H9 (cell line): ENCODE results near the gene BCHE. TPM values are rescaled to one million over a fixed set of nuclear protein-coding genes. Genes with fewer than 3 reads are reported as not detected.

Source experiments
- DNase-seq: peaks from one replicate; pipeline ENCODE4 v3.0.0-alpha.2; 2017
- H2AFZ ChIP-seq: one replicate; pipeline ENCODE4 v1.6.1; 2013; ENCODE audit warnings: mild to moderate bottlenecking, low read length, control low read depth, moderate library complexity
- H2AK5ac ChIP-seq: 2 replicates; pipeline ENCODE4 v1.6.1; 2013; ENCODE audit warnings: low read length, control low read depth, mixed read lengths; ENCODE audit not compliant: insufficient read length
- H2BK120ac ChIP-seq: one replicate; pipeline ENCODE4 v1.6.1; 2013; ENCODE audit warnings: low read depth, mild to moderate bottlenecking, low read length, control low read depth, inconsistent platforms; ENCODE audit not compliant: poor library complexity, severe bottlenecking
- H2BK12ac ChIP-seq: 2 replicates; pipeline ENCODE4 v1.6.1; 2013; ENCODE audit warnings: low read length, control low read depth, mixed read lengths, low read depth; ENCODE audit not compliant: insufficient read length
- H2BK15ac ChIP-seq: 2 replicates; pipeline ENCODE4 v1.6.1; 2013; ENCODE audit warnings: low read depth, low read length, control low read depth
- H2BK20ac ChIP-seq: one replicate; pipeline ENCODE4 v1.6.1; 2013; ENCODE audit warnings: low read depth, mild to moderate bottlenecking, low read length, control low read depth, inconsistent platforms; ENCODE audit not compliant: poor library complexity, severe bottlenecking
- H2BK5ac ChIP-seq: 2 replicates; pipeline ENCODE4 v1.6.1; 2013; ENCODE audit warnings: low read length, control low read depth, mixed read lengths; ENCODE audit not compliant: insufficient read length
- H3K14ac ChIP-seq: 2 replicates; pipeline ENCODE4 v1.6.1; 2013; ENCODE audit warnings: low read length, control low read depth; ENCODE audit not compliant: insufficient read depth
- H3K18ac ChIP-seq: 2 replicates; pipeline ENCODE4 v1.6.1; 2013; ENCODE audit warnings: low read depth, mild to moderate bottlenecking, mixed read lengths, low read length, control low read depth; ENCODE audit not compliant: insufficient read length
- H3K23ac ChIP-seq: 2 replicates; pipeline ENCODE4 v1.6.1; 2013; ENCODE audit warnings: low read length, control low read depth, mixed read lengths, low read depth; ENCODE audit not compliant: insufficient read length
- H3K23me2 ChIP-seq: 2 replicates; pipeline ENCODE4 v1.6.1; 2013; ENCODE audit warnings: low read depth, mild to moderate bottlenecking, mixed read lengths, low read length, control low read depth; ENCODE audit not compliant: insufficient read length, poor library complexity, severe bottlenecking
- H3K27ac ChIP-seq: 2 replicates; pipeline ENCODE4 v1.5.1; 2013; ENCODE audit warnings: low read length, control low read depth, mixed read lengths, low read depth; ENCODE audit not compliant: insufficient read length
- H3K27me3 ChIP-seq: 2 replicates; pipeline ENCODE4 v1.6.1; 2013; ENCODE audit warnings: low read length, control low read depth, inconsistent platforms; ENCODE audit not compliant: insufficient read depth
- H3K4ac ChIP-seq: 2 replicates; pipeline ENCODE4 v1.6.1; 2013; ENCODE audit warnings: low read depth, mild to moderate bottlenecking, control low read depth, inconsistent platforms, low read length, moderate library complexity
- H3K4me1 ChIP-seq: 2 replicates; pipeline ENCODE4 v1.6.1; 2013; ENCODE audit warnings: low read length, control low read depth, inconsistent platforms; ENCODE audit not compliant: insufficient read depth
- H3K4me2 ChIP-seq: 2 replicates; pipeline ENCODE4 v1.6.1; 2013; ENCODE audit warnings: low read length, control low read depth, mixed read lengths; ENCODE audit not compliant: insufficient read length, insufficient read depth
- H3K56ac ChIP-seq: 2 replicates; pipeline ENCODE4 v1.6.1; 2013; ENCODE audit warnings: low read depth, mild to moderate bottlenecking, mixed read lengths, low read length, control low read depth; ENCODE audit not compliant: insufficient read length
- H3K79me1 ChIP-seq: 2 replicates; pipeline ENCODE4 v1.6.1; 2013; ENCODE audit warnings: low read depth, mild to moderate bottlenecking, moderate library complexity, low read length, control low read depth, inconsistent platforms; ENCODE audit not compliant: insufficient read depth, poor library complexity, severe bottlenecking
- H3K79me2 ChIP-seq: 2 replicates; pipeline ENCODE4 v1.6.1; 2013; ENCODE audit warnings: low read length, control low read depth, inconsistent platforms; ENCODE audit not compliant: insufficient read depth
- H3K9ac ChIP-seq: 2 replicates; pipeline ENCODE4 v1.6.1; 2013; ENCODE audit warnings: low read length, control low read depth, mixed read lengths; ENCODE audit not compliant: insufficient read length; ENCODE audit errors: extremely low read depth
- H3K9me3 ChIP-seq: one replicate; pipeline ENCODE4 v1.6.1; 2013; ENCODE audit warnings: low read depth, low read length, inconsistent platforms; ENCODE audit not compliant: control insufficient read depth
- H3T11ph ChIP-seq: one replicate; pipeline ENCODE4 v1.6.1; 2013; ENCODE audit warnings: mild to moderate bottlenecking, low read length, control low read depth, inconsistent platforms
- H4K20me1 ChIP-seq: one replicate; pipeline ENCODE4 v1.6.1; 2013; ENCODE audit not compliant: control insufficient read depth, insufficient read length, insufficient read depth
- H4K5ac ChIP-seq: 2 replicates; pipeline ENCODE4 v1.6.1; 2013; ENCODE audit warnings: low read depth, mild to moderate bottlenecking, mixed read lengths, low read length, control low read depth; ENCODE audit not compliant: insufficient read length
- H4K8ac ChIP-seq: replicated peaks from 2 replicates; pipeline ENCODE4 v1.6.1; 2013; ENCODE audit warnings: low read length, control low read depth, mixed read lengths, low read depth; ENCODE audit not compliant: insufficient read length
- H4K91ac ChIP-seq: 2 replicates; pipeline ENCODE4 v1.6.1; 2013; ENCODE audit warnings: low read depth, mild to moderate bottlenecking, moderate library complexity, mixed read lengths, low read length, control low read depth; ENCODE audit not compliant: insufficient read length
- H3K27ac Mint-ChIP-seq, 3 experiments: 2 replicates in 2 of 3; 3 replicates in 1 of 3; pipeline ENCODE4 v1.8.0; 2020 to 2021; ENCODE audit warnings: mixed read lengths in 3 of 3, mild to moderate bottlenecking in 1 of 3, moderate library complexity in 1 of 3
- H3K27me3 Mint-ChIP-seq: 2 replicates; pipeline ENCODE4 v1.8.0; 2021; ENCODE audit warnings: low read depth, mild to moderate bottlenecking, moderate library complexity, mixed read lengths
- H3K36me3 Mint-ChIP-seq, 3 experiments: 2 replicates in 2 of 3; 3 replicates in 1 of 3; pipeline ENCODE4 v1.8.0; 2020 to 2021; ENCODE audit warnings: low read depth in 3 of 3, mixed read lengths in 3 of 3; ENCODE audit not compliant: insufficient read depth in 1 of 3
- H3K4me1 Mint-ChIP-seq, 2 experiments: 2 replicates each; pipeline ENCODE4 v1.8.0; 2020; ENCODE audit warnings: mixed read lengths in 2 of 2
- H3K4me3 Mint-ChIP-seq, 2 experiments: 2 replicates in 1 of 2; 3 replicates in 1 of 2; pipeline ENCODE4 v1.8.0; 2020 to 2021; ENCODE audit warnings: mild to moderate bottlenecking in 2 of 2, mixed read lengths in 2 of 2, moderate library complexity in 1 of 2
- H3K9me3 Mint-ChIP-seq, 2 experiments: 2 replicates in 1 of 2; 3 replicates in 1 of 2; pipeline ENCODE4 v1.8.0; 2020; ENCODE audit warnings: mild to moderate bottlenecking in 2 of 2, mixed read lengths in 2 of 2, moderate library complexity in 1 of 2
- CTCF ChIP-seq: fragments of 200-600 bp; sonication (generic); conservative IDR thresholded peaks from 3 replicates; pipeline ENCODE4 v1.8.0; 2021; ENCODE audit warnings: antibody characterized with exemption, mild to moderate bottlenecking
- WGBS: extraction: QIAGEN DNeasy Blood & Tissue Kit; methylation state at CpG from one replicate; pipeline ENCODE4 v1.1.7; 2013; ENCODE audit warnings: missing lambda C conversion rate, low lambda C conversion rate, mixed read lengths; ENCODE audit not compliant: insufficient read length; ENCODE audit errors: extremely low coverage; 5-methylcytosine and 5-hydroxymethylcytosine counted together
- total RNA-seq: library from RNA; stranded (reverse); gene quantifications from 2 replicates; pipeline ENCODE4 v1.2.1, GENCODE V29; 2021

The BCHE gene
- total RNA-seq, 1 experiment from 2014 or later: 1.4 TPM

GRCh38 chr3:165827233-165827632 lies 10.0 kb downstream of the BCHE start:
- Histone ChIP-seq H3K27me3 (no peaks in the 10 kb centered on the region), H3K79me1 (no peaks in the 10 kb centered on the region), H2BK15ac (no peak overlapping the region), H3K9ac (no peak overlapping the region), H3T11ph (no peak overlapping the region), H3K23ac (no peak overlapping the region), H2BK12ac (no peak overlapping the region), H3K79me2 (no peaks in the 10 kb centered on the region), H4K91ac (no peak overlapping the region), H3K4me1 (no peaks in the 10 kb centered on the region), H3K4me2 (no peak overlapping the region), H3K14ac (no peak overlapping the region), H4K20me1 (no peaks in the 10 kb centered on the region), H3K27ac (no peak overlapping the region), H2BK5ac (no peak overlapping the region), H3K23me2 (no peaks in the 10 kb centered on the region), H4K8ac (no peak overlapping the region), H3K56ac (no peak overlapping the region), H3K9me3 (no peaks in the 10 kb centered on the region), H2BK120ac (no peak overlapping the region), H3K4ac (no peak overlapping the region), H2BK20ac (no peak overlapping the region), H3K18ac (no peak overlapping the region), H4K5ac (no peak overlapping the region), H2AFZ (no peak overlapping the region), H2AK5ac (no peak overlapping the region)
- TF ChIP-seq CTCF: no peak
- DNase-seq: no peak
- Mint-ChIP-seq H3K4me1 (no peaks in the 10 kb centered on the region), H3K4me3 (no peak overlapping the region), H3K9me3 (no peaks in the 10 kb centered on the region), H3K27ac (no peak overlapping the region), H3K27me3 (no peaks in the 10 kb centered on the region), H3K36me3 (no peaks in the 10 kb centered on the region)
- whole genome bisulfite sequencing: 100% methylated on average over 1 of the region's 1 CpG
